HCT116 (cell line): ENCODE measurements around the gene FAM168B. TPM values are rescaled to one million over a fixed set of nuclear protein-coding genes. Genes with fewer than 3 reads are reported as not detected.
"Not testable (repeated sequence)": the region's sequence is repeated elsewhere in the genome, so short reads cannot be mapped to it uniquely, and the experiment has no call there.

Experiments used
- ATAC-seq: fragments of 200-7000 bp; cut with Tn5 transposase; 2 replicates; pipeline ENCODE4 v1.9.1; 2020; ENCODE audit warnings: mild to moderate bottlenecking, moderate library complexity
- BruUV-seq: library from RNA; stranded (reverse); fragments of 400-500 nt; replicated peaks from 2 replicates; lab custom pipeline; 2021; lab: Mats Ljungman, UMichigan
- CTCF ChIA-PET: fragments of 300-600 bp; sonication (Branson Sonifier 250); formaldehyde crosslinking; loops from one replicate; lab custom pipeline; 2021; ENCODE audit warnings: antibody characterized with exemption; lab: Charles Lee
- POLR2A ChIA-PET: fragments of 300-600, 350-600 bp; sonication (Branson Sonifier 250); formaldehyde crosslinking; loops from one replicate; lab custom pipeline; 2021; ENCODE audit warnings: antibody characterized with exemption; lab: Charles Lee
- RAD21 ChIA-PET, 2 experiments: fragments of 300-600 bp; sonication (Branson Sonifier 250); formaldehyde crosslinking; loops; one replicate each; lab custom pipeline; 2023; ENCODE audit warnings: low total read pairs in 2 of 2; ENCODE audit not compliant: uncharacterized antibody in 2 of 2, unreplicated experiment in 2 of 2, low non-redundant PET in 1 of 2; lab: Charles Lee
- DNase-seq: peaks from one replicate; pipeline ENCODE4 v3.0.0-alpha.2; 2010; ENCODE audit warnings: low read depth, low spot score
- H2AFZ ChIP-seq: fragments of 200-600 bp; shearing (Covaris generic), sonication (generic); 2 replicates; pipeline ENCODE4 v1.6.1; 2017; ENCODE audit warnings: low read depth, mixed run types, mixed read lengths, antibody characterized with exemption, low read length; ENCODE audit not compliant: poor library complexity, severe bottlenecking
- H3K27ac ChIP-seq: 2 replicates; pipeline ENCODE4 v1.5.1; 2012; ENCODE audit warnings: low read depth, low read length
- H3K27me3 ChIP-seq: fragments of 200-600 bp; sonication (generic); 2 replicates; pipeline ENCODE4 v1.6.1; 2016; ENCODE audit warnings: mixed run types, low read length, mixed read lengths; ENCODE audit not compliant: insufficient read depth
- H3K36me3 ChIP-seq, 2 experiments: fragments of 200-500 bp in 1 of 2; fragments of 200-600 bp in 1 of 2; sonication (Bioruptor generic) in 1 of 2; sonication (generic) in 1 of 2; 2 replicates each; pipeline versions ENCODE4 v1.5.1 to v1.6.1; 2014 to 2016; ENCODE audit warnings: low read length in 2 of 2, inconsistent platforms in 1 of 2, mixed read lengths in 1 of 2, mixed run types in 1 of 2; ENCODE audit not compliant: insufficient read depth in 2 of 2, control insufficient read depth in 1 of 2
- H3K4me1 ChIP-seq, 2 experiments: fragments of 200-600 bp in 1 of 2; sonication (generic) in 1 of 2; 2 replicates each; pipeline versions ENCODE4 v1.5.1 to v1.6.1; 2012 to 2017; ENCODE audit warnings: low read length in 2 of 2, inconsistent platforms in 1 of 2, mild to moderate bottlenecking in 1 of 2, mixed read lengths in 1 of 2, mixed run types in 1 of 2, moderate library complexity in 1 of 2; ENCODE audit not compliant: insufficient read depth in 2 of 2, control insufficient read depth in 1 of 2
- H3K4me2 ChIP-seq: fragments of 200-600 bp; sonication (generic); 2 replicates; pipeline ENCODE4 v1.6.1; 2017; ENCODE audit warnings: mixed run types, low read length, mixed read lengths
- H3K4me3 ChIP-seq, 2 experiments: fragments of 200-600 bp in 1 of 2; sonication (generic) in 1 of 2; replicated peaks in 1 of 2; 2 replicates each; pipeline ENCODE4 v1.5.1; 2011 to 2016; ENCODE audit warnings: low read length in 2 of 2, control low read depth in 1 of 2, low read depth in 1 of 2, mild to moderate bottlenecking in 1 of 2, mixed read lengths in 1 of 2, mixed run types in 1 of 2
- H3K79me2 ChIP-seq: fragments of 200-600 bp; sonication (generic); 2 replicates; pipeline ENCODE4 v1.6.1; 2017; ENCODE audit warnings: mild to moderate bottlenecking, mixed run types, low read length, moderate library complexity, mixed read lengths; ENCODE audit not compliant: insufficient read depth
- H3K9ac ChIP-seq: fragments of 200-600 bp; sonication (generic); 2 replicates; pipeline ENCODE4 v1.6.1; 2016; ENCODE audit warnings: low read length, mixed read lengths
- H3K9me2 ChIP-seq: fragments of 200-600 bp; sonication (generic), shearing (Covaris generic); 2 replicates; pipeline ENCODE4 v1.6.1; 2017; ENCODE audit warnings: mixed run types, mild to moderate bottlenecking, moderate library complexity; ENCODE audit not compliant: insufficient read depth
- H3K9me3 ChIP-seq, 2 experiments: fragments of 200-500 bp in 1 of 2; fragments of 200-600 bp in 1 of 2; sonication (Bioruptor generic) in 1 of 2; sonication (generic) in 1 of 2; 2 replicates each; pipeline ENCODE4 v1.6.1; 2014 to 2017; ENCODE audit warnings: low read length in 2 of 2, mixed read lengths in 2 of 2, inconsistent platforms in 1 of 2, low read depth in 1 of 2, mild to moderate bottlenecking in 1 of 2, mixed run types in 1 of 2, moderate library complexity in 1 of 2; ENCODE audit not compliant: control insufficient read depth in 1 of 2, insufficient read depth in 1 of 2
- H4K20me1 ChIP-seq: fragments of 200-600 bp; sonication (generic), shearing (Covaris generic); 2 replicates; pipeline ENCODE4 v1.6.1; 2017; ENCODE audit warnings: mixed run types, mild to moderate bottlenecking, moderate library complexity; ENCODE audit not compliant: insufficient read depth
- CBX3 ChIP-seq: IDR thresholded peaks from 2 replicates; pipeline ENCODE4 v1.6.1; 2012; ENCODE audit warnings: low read depth
- SP1 ChIP-seq: IDR thresholded peaks from 2 replicates; pipeline ENCODE4 v1.6.1; 2012; ENCODE audit warnings: low read depth
- YY1 ChIP-seq: IDR thresholded peaks from 2 replicates; pipeline ENCODE4 v1.6.1; 2011; ENCODE audit warnings: low read length, low read depth, moderate library complexity, mild to moderate bottlenecking; ENCODE audit not compliant: insufficient replicate concordance; ENCODE audit errors: extremely low read depth
- ZFX ChIP-seq: fragments of 450-650 bp; IDR thresholded peaks from 2 replicates; pipeline ENCODE4 v1.6.1; 2017
- intact Hi-C: fragments of 100-400 bp; cut with micrococcal nuclease; formaldehyde crosslinking; loops from 2 replicates; pipeline ENCODE4 v1.10.0; 2022
- total RNA-seq: library from RNA; stranded (reverse); gene quantifications from one replicate; pipeline ENCODE4 v1.2.1, GENCODE V29; 2021; ENCODE audit not compliant: unreplicated experiment
- TF ChIP-seq, protein P1 (sequence below): IDR thresholded peaks from 2 replicates; pipeline ENCODE4 v1.6.1; 2012; ENCODE audit warnings: low read depth
- TF ChIP-seq, protein P2 (sequence below): IDR thresholded peaks from 2 replicates; pipeline ENCODE4 v1.6.1; 2011; ENCODE audit warnings: mild to moderate bottlenecking, low read length, moderate library complexity; ENCODE audit not compliant: insufficient replicate concordance; ENCODE audit errors: extremely low read depth

FAM168B gene
- total RNA-seq, 1 experiment from 2014 or later: 94.5 TPM

DNA sequence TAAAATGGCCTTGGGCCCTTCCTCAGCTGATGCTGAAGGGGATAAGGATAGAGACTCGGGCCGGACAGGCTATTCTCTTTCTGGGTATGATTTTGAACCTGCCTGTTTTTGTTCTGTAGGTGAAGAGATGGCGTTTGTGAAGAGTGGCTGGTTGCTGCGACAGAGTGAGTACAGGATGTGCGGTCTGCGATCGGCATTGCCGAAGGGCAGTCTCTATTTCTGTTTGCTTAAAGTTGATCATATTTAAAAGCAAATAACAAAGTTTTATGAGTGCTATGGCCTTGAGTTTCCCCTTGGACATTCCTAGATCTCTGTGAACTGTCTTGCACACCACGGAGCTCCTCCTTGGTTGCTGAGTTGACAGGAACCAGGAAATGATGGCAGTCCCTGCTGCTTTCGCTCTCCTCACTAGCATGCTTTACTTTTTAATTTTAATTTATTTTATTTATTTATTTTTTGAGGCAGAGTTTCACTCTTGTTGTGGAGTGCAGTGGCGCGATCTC lies 27.6 kb upstream of the FAM168B start (continued):
- TF ChIP-seq CBX3: no peak
- no peak for TF ChIP-seq YY1
- TF ChIP-seq SP1: no peak

DNA sequence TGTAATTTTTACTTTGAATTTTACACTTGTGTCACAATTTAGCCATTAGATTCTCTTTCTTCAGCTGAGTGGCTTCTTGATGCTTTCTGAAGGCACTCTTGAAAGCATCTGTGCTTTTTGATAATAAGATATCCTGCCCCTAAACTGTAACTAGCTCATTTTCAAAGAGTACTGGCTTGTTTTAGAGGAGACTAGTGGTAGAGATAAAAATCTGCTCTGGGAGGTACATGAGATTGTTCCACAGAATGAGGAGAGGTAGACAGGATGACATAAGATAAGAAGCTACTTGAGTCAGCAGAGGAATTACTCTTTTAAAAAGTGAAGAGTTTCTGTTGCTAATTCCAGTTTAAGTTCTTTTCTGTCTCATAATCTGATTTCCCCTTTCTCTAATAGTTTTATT lies 22.5 kb upstream of the FAM168B start:
- H4K20me1 ChIP-seq: no peaks in the 10 kb centered on the region; the same call in 1 of the 2 replicates
- H3K27ac ChIP-seq: no peak overlapping the region
- TF ChIP-seq, protein P1, sequence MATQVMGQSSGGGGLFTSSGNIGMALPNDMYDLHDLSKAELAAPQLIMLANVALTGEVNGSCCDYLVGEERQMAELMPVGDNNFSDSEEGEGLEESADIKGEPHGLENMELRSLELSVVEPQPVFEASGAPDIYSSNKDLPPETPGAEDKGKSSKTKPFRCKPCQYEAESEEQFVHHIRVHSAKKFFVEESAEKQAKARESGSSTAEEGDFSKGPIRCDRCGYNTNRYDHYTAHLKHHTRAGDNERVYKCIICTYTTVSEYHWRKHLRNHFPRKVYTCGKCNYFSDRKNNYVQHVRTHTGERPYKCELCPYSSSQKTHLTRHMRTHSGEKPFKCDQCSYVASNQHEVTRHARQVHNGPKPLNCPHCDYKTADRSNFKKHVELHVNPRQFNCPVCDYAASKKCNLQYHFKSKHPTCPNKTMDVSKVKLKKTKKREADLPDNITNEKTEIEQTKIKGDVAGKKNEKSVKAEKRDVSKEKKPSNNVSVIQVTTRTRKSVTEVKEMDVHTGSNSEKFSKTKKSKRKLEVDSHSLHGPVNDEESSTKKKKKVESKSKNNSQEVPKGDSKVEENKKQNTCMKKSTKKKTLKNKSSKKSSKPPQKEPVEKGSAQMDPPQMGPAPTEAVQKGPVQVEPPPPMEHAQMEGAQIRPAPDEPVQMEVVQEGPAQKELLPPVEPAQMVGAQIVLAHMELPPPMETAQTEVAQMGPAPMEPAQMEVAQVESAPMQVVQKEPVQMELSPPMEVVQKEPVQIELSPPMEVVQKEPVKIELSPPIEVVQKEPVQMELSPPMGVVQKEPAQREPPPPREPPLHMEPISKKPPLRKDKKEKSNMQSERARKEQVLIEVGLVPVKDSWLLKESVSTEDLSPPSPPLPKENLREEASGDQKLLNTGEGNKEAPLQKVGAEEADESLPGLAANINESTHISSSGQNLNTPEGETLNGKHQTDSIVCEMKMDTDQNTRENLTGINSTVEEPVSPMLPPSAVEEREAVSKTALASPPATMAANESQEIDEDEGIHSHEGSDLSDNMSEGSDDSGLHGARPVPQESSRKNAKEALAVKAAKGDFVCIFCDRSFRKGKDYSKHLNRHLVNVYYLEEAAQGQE: no peak
- TF ChIP-seq ZFX (no peak), YY1 (no peak)
- TF ChIP-seq, protein P2, sequence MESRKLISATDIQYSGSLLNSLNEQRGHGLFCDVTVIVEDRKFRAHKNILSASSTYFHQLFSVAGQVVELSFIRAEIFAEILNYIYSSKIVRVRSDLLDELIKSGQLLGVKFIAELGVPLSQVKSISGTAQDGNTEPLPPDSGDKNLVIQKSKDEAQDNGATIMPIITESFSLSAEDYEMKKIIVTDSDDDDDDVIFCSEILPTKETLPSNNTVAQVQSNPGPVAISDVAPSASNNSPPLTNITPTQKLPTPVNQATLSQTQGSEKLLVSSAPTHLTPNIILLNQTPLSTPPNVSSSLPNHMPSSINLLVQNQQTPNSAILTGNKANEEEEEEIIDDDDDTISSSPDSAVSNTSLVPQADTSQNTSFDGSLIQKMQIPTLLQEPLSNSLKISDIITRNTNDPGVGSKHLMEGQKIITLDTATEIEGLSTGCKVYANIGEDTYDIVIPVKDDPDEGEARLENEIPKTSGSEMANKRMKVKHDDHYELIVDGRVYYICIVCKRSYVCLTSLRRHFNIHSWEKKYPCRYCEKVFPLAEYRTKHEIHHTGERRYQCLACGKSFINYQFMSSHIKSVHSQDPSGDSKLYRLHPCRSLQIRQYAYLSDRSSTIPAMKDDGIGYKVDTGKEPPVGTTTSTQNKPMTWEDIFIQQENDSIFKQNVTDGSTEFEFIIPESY: no peak
- H3K9ac ChIP-seq: no peak overlapping the region
- ChIA-PET RAD21 (no interaction called here), CTCF (no interaction called here), POLR2A (interaction anchor here (0.7 kb wide), 1 partner anchor 9 kb away, joined by 3 read pairs; no protein-coding TSS in a partner anchor)
- no peaks in the 10 kb centered on the region for H3K9me3 ChIP-seq
- no TSS peak for BruUV-seq
- no peak for DNase-seq
- H3K27me3 ChIP-seq: no peaks in the 10 kb centered on the region
- H3K4me2 ChIP-seq: no peak overlapping the region
- H2AFZ ChIP-seq: no peak overlapping the region
- 0 out of 4 replicates have a peak, but pooled peaks cover 0 to 5% of the 10 kb centered on the region in 2 experiments for H3K36me3 ChIP-seq
- ATAC-seq: no peak
- H3K79me2 ChIP-seq: peaks cover 99% of the 10 kb centered on the region
- intact Hi-C loops: no loop called here
- H3K9me2 ChIP-seq: no peaks in the 10 kb centered on the region
- no peak overlapping the region for H3K4me3 ChIP-seq
- no peaks in the 10 kb centered on the region for H3K4me1 ChIP-seq

DNA sequence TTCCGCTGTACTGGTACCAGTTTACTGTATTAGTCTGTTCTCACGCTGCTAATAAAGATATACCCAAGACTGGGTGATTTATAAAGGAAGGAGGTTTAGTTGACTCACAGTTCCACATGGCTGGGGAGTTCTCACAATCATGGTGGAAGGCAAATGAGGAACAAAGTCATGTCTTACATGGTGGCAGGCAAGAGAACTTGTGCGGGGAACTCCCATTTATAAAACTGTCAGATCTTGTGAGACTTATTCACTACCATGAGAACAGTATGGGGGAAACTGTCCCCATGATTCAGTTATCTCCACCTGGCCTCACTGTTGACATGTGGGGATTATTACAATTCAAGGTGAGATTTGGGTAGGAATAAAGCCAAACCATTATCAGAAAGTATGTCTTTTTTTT lies 21.7 kb upstream of the FAM168B start:
- H3K4me1 ChIP-seq, ATAC-seq, H3K4me3 ChIP-seq, H4K20me1 ChIP-seq, H3K9me2 ChIP-seq, H3K27ac ChIP-seq, BruUV-seq, H3K4me2 ChIP-seq, H3K36me3 ChIP-seq, H3K27me3 ChIP-seq, H2AFZ ChIP-seq, H3K9ac ChIP-seq, RAD21 ChIA-PET, intact Hi-C loops, H3K9me3 ChIP-seq, CTCF ChIA-PET, DNase-seq: not testable (repeated sequence)
- H3K79me2 ChIP-seq: peaks cover 100% of the 10 kb centered on the region
- POLR2A ChIA-PET: interaction anchor here (0.7 kb wide), 1 partner anchor 8 kb away, joined by 3 read pairs; no protein-coding TSS in a partner anchor
